OCI-LY7 (cell line): ENCODE results near the gene TSPAN6.

Experiments
- CTCF ChIP-seq: fragments of 200-600 bp; sonication (generic); conservative IDR thresholded peaks from 2 replicates; pipeline ENCODE4 v1.5.1; 2014; ENCODE audit warnings: mild to moderate bottlenecking, antibody characterized with exemption, low read length, moderate library complexity, mixed read lengths
- EZH2phosphoT487 ChIP-seq: fragments of 200-600 bp; sonication (generic); IDR thresholded peaks from 2 replicates; pipeline ENCODE4 v1.6.1; 2018; ENCODE audit warnings: low read depth, borderline replicate concordance, mild to moderate bottlenecking, mixed run types, antibody characterized with exemption, low read length, moderate library complexity, mixed read lengths

GRCh38 chrX:100642290-100642689 is 5.7 kb upstream of the TSPAN6 start:
- TF ChIP-seq CTCF (no peak), EZH2phosphoT487 (no peak)
